ENCODE data around the gene PCDHGA1.

- TF ChIP-seq, protein P1, sequence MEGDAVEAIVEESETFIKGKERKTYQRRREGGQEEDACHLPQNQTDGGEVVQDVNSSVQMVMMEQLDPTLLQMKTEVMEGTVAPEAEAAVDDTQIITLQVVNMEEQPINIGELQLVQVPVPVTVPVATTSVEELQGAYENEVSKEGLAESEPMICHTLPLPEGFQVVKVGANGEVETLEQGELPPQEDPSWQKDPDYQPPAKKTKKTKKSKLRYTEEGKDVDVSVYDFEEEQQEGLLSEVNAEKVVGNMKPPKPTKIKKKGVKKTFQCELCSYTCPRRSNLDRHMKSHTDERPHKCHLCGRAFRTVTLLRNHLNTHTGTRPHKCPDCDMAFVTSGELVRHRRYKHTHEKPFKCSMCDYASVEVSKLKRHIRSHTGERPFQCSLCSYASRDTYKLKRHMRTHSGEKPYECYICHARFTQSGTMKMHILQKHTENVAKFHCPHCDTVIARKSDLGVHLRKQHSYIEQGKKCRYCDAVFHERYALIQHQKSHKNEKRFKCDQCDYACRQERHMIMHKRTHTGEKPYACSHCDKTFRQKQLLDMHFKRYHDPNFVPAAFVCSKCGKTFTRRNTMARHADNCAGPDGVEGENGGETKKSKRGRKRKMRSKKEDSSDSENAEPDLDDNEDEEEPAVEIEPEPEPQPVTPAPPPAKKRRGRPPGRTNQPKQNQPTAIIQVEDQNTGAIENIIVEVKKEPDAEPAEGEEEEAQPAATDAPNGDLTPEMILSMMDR (IDR thresholded peaks at IDR 0.05; ENCODE audit: low read length) = no peak
- TF ChIP-seq EZH2 (optimal IDR thresholded peaks at IDR 0.05; ENCODE audit: low read depth, low read length) = no peak
These were observed 178.7 kb downstream of the PCDHGA1 start for GRCh38 chr5:141508798-141509611.
